ENCODE measurements around the gene SLC26A6.

GRCh38 chr3:48601622-48601994 is 33.7 kb downstream of the SLC26A6 start:
- no peak for TF ChIP-seq POLR2AphosphoS5 (IDR thresholded peaks at IDR 0.05)
- TF ChIP-seq CTCF (IDR thresholded peaks at IDR 0.05), result no peak
- TF ChIP-seq EP300 (IDR thresholded peaks at IDR 0.05), result no peak
